Measurements from ENCODE around the gene TNFAIP8L1.
"Not testable (repeated sequence)": the region's sequence is repeated elsewhere in the genome, so short reads cannot be mapped to it uniquely, and the experiment has no call there.

Gene TNFAIP8L1

DNA sequence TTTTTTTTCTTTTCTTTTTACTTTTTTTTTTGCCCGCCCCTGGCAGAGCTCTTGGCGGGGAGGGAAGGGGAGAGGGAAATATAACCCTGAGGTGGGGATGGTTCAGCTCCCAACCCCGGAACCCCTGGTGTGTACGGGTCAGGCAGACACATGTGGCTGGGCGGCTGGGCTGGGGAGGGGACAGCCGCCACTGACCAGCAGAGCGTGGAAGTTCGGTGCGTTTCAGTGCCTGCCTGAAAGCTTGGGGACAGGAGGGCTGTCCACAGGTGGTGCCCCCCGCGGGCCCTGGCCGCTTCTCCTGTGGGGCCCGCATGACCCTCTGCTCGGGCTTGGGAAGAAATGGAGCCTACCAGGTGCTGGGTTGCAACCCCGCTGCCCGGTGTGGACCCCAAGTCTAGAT, 36.0 kb downstream of the TNFAIP8L1 start:
- TF ChIP-seq CTCF (IDR thresholded peaks at IDR 0.05; ENCODE audit: control insufficient read depth, extremely low read depth, insufficient read depth): no peak
- no peak for DNase-seq (ENCODE audit: low read depth)
- H3K4me3 ChIP-seq (ENCODE audit: low read depth, low read length): no peak overlapping the region

DNA sequence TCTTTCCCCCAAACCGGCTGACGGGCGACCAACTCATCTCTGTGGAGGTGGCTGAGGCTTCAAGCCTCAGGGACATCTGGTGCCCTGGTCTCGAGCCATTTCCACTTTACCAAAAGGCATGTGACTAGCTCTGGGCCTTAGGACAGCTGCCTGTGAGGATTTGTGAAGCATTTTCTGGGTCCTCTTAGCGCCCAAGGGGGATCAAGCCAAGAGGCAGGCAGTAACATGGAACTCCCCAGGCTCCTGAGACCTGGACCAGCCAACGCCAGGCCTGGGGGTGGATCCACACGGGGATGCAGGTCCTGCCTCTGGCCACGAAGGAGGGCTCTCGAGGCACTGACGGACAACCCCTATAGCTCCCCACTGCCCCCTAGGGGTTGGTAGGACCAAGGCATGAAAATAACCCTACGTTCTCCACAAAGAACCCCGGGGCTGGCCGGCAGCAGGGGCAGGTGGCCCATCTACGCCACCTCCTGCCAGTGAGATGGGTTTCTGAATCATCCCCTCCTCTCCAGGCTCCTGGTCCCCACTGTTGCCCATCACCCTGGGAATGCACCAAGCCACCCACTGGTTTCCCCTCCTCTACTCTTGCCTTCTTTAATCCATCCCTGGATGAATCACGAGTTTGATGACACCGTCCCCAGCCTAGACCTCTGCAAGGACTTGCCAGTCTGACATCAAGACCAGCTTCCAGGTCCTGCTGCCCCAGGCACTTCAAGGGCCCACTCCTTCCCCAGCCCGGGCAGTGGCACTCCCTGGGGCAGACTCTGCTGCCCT, 37.8 kb downstream of the TNFAIP8L1 start:
- peak; percentile 38 for TF ChIP-seq CTCF (IDR thresholded peaks at IDR 0.05; ENCODE audit: control insufficient read depth, extremely low read depth, insufficient read depth)
- no peak overlapping the region for H3K4me3 ChIP-seq (ENCODE audit: low read depth, low read length)
- no peak for DNase-seq (ENCODE audit: low read depth)

DNA sequence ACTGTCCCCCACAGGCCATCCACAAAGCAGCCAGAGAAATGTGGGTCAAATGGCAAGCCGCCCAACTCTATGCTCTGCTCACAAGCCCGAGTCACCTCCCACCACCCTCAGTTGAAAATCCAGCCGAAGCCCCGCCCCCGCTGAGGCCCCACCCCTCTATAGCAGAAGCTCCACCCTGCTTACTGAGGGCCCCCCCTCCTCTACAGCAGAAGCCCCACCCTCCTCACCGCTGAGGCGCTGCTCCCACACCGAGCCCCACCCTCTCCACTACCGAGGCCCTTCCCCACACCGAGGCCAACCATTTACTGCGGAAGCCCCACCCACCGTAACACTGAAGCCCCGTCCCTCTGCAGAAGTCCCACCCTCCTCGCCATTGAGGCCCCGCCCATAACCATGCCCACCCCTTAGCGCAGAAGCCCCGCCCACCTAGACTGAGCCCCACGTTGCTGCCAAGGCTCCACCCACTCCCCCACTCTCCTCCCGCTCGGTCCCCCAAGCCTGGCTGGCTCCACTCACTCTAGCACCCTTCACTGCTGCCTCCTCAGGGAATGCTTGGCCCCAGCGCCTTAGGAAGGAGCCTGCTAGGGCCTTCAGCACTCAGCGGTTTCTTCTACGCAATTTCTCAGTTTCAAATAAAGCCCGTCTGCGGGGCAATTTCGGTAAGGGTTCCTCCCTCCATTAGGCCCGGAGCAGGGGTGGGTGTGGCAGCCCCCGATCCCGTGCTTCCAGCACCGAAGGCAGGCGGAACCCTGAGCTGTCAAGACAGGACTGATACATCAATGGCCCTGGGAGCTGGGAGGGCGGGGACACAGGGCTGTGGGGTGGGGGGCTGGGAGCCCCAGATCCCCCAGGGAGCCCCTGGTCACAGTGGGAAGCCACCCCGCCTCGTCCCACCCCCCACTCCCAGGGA, 39.8 kb downstream of the TNFAIP8L1 start:
- no peak overlapping the region for H3K4me3 ChIP-seq (ENCODE audit: low read depth, low read length)
- DNase-seq (ENCODE audit: low read depth): no peak
- no peak for TF ChIP-seq CTCF (IDR thresholded peaks at IDR 0.05; ENCODE audit: control insufficient read depth, extremely low read depth, insufficient read depth)

DNA sequence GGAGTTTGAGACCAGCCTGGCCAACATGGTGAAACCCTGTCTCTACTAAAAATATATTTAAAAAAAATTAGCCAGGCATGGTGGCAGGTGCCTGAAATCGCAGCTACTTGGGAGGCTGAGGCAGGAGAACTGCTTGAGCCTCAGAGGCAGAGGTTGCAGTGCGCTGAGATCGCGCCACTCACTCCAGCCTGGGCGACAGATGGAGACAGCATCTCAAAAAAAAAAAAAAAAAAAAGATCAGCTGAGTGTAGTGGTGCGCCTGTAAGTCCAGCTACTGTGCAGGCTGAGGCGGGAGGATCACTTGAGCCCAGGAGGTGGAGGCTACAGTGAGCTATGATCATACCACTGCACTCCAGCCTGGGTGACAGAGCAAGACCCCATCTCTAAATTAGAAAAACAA, 40.7 kb downstream of the TNFAIP8L1 start:
- DNase-seq (ENCODE audit: low read depth); H3K4me3 ChIP-seq (ENCODE audit: low read depth, low read length): not testable (repeated sequence)

DNA sequence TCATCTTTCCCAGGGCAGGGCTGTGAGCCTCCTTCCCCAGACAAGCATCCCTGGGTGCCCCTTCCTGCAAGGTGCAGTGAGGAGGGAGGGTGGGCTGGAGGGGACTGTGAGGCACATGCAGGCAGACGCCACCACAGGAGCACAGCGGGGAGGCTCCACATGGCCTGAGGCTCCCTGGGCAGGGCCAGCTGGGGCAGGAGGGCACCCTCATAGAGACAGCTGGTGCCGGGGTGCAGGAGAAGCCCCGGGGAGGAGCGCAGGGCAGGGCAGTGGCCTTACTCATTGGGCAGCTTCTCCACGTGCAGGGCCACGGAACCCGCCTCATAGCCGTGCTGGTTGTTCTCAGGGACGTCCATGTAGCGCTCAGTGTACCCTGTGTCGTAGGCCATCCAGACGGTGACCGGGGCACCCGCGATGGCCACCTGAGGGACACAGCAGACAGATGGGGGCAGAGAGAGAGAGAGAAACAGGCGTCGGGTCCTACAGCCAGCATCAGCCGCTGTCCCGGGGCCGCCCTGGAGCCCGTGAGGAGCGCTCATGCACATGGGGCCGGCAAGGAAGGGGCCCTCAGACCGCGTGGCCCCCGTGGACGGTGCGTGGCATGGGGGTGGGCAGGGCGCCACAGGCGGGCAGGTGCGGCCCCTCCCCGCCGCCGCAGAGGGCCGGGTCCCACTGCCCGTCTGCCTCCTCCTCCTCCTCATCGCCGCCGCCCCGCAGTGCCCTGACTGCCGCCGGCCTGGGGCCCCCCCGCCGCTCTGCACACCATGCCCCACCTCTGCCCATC, 43.3 kb downstream of the TNFAIP8L1 start:
- TF ChIP-seq CTCF (IDR thresholded peaks at IDR 0.05; ENCODE audit: control insufficient read depth, extremely low read depth, insufficient read depth): no peak
- no peak overlapping the region for H3K4me3 ChIP-seq (ENCODE audit: low read depth, low read length)
- DNase-seq (ENCODE audit: low read depth): no peak

DNA sequence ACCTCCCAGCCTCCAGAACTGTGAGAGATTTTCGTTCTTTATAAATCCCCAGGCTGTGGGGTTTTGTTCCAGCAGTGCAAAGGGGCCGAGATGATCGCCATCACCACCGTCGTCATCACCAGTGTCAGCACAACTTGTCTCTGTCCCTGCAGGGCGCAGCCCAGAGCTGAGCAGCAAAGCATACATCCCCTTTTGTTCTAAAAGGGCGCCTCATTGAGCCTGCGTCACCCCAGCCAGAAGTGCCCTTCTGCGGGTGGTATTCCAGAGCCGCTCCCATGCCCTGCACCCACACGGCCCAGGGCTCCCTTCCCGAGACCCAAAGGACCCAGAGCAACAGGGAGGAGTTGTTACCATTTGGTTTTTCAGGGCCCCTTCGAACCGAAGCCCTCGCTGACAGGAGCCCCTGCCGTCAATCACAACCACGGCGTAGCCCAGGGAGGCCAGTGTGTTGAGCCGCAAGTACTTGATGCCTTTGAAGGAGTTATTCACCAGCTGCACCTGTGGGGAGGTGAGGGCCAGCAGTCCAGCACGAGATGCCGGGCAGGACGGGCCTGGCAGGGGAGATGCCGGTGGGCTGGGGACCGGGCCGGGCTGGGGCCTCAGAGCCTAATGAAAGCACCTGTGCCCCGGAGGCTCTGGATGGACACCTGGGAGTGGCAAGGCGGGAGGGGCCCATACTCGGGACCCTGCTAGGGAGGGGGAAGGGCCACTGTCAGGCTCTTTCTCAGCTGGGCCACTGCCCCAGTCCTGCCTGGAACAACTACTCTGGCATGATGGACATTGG, 45.2 kb downstream of the TNFAIP8L1 start:
- no peak overlapping the region for H3K4me3 ChIP-seq (ENCODE audit: low read depth, low read length)
- TF ChIP-seq CTCF (IDR thresholded peaks at IDR 0.05; ENCODE audit: control insufficient read depth, extremely low read depth, insufficient read depth): no peak
- no peak for DNase-seq (ENCODE audit: low read depth)

Data from LNCaP clone FGC (cell line).